ENCODE measurements around the gene CNTNAP2.

Gene CNTNAP2

GRCh38 chr7:146658604-146659003 lies 542.0 kb downstream of the CNTNAP2 start:
- TF ChIP-seq GATA2 (IDR thresholded peaks at IDR 0.05; ENCODE audit: low read depth, low read length) (no peak), GATA3 (IDR thresholded peaks at IDR 0.05; ENCODE audit: low read depth, low read length) (no peak)

GRCh38 chr7:146659732-146660131 lies 543.1 kb downstream of the CNTNAP2 start:
- peak; percentile 17; the same call in 1 of the 2 replicates for TF ChIP-seq GATA2 (IDR thresholded peaks at IDR 0.05; ENCODE audit: low read depth, low read length)
- TF ChIP-seq GATA3 (IDR thresholded peaks at IDR 0.05; ENCODE audit: low read depth, low read length), result no peak

- TF ChIP-seq GATA2 (IDR thresholded peaks at IDR 0.05; ENCODE audit: low read depth, low read length) (peak; percentile 100), GATA3 (IDR thresholded peaks at IDR 0.05; ENCODE audit: low read depth, low read length) (peak; percentile 100)
These were observed 544.2 kb downstream of the CNTNAP2 start for GRCh38 chr7:146660839-146661238.

- no peak for TF ChIP-seq GATA3 (IDR thresholded peaks at IDR 0.05; ENCODE audit: low read depth, low read length)
- TF ChIP-seq GATA2 (IDR thresholded peaks at IDR 0.05; ENCODE audit: low read depth, low read length), result no peak
These were observed 544.8 kb downstream of the CNTNAP2 start for GRCh38 chr7:146661435-146661834.

GRCh38 chr7:146661929-146662328 lies 545.3 kb downstream of the CNTNAP2 start:
- TF ChIP-seq GATA2 (IDR thresholded peaks at IDR 0.05; ENCODE audit: low read depth, low read length) (peak; percentile 75), GATA3 (IDR thresholded peaks at IDR 0.05; ENCODE audit: low read depth, low read length) (peak; percentile 64)

- no peak for TF ChIP-seq GATA2 (IDR thresholded peaks at IDR 0.05; ENCODE audit: low read depth, low read length)
- no peak for TF ChIP-seq GATA3 (IDR thresholded peaks at IDR 0.05; ENCODE audit: low read depth, low read length)
These were observed 548.4 kb downstream of the CNTNAP2 start for GRCh38 chr7:146665023-146665422.

- TF ChIP-seq GATA2 (IDR thresholded peaks at IDR 0.05; ENCODE audit: low read depth, low read length) (no peak), GATA3 (IDR thresholded peaks at IDR 0.05; ENCODE audit: low read depth, low read length) (no peak)
These were observed 553.9 kb downstream of the CNTNAP2 start for GRCh38 chr7:146670532-146670931.

- no peak for TF ChIP-seq GATA3 (IDR thresholded peaks at IDR 0.05; ENCODE audit: low read depth, low read length)
- TF ChIP-seq GATA2 (IDR thresholded peaks at IDR 0.05; ENCODE audit: low read depth, low read length), result no peak
These were observed 564.9 kb downstream of the CNTNAP2 start for GRCh38 chr7:146681487-146681886.

GRCh38 chr7:146683439-146683838 lies 566.8 kb downstream of the CNTNAP2 start:
- no peak for TF ChIP-seq GATA2 (IDR thresholded peaks at IDR 0.05; ENCODE audit: low read depth, low read length)
- no peak for TF ChIP-seq GATA3 (IDR thresholded peaks at IDR 0.05; ENCODE audit: low read depth, low read length)

GRCh38 chr7:146690987-146691386 lies 574.4 kb downstream of the CNTNAP2 start:
- no peak for TF ChIP-seq GATA2 (IDR thresholded peaks at IDR 0.05; ENCODE audit: low read depth, low read length)
- no peak for TF ChIP-seq GATA3 (IDR thresholded peaks at IDR 0.05; ENCODE audit: low read depth, low read length)

GRCh38 chr7:146698995-146699610 lies 582.5 kb downstream of the CNTNAP2 start:
- TF ChIP-seq GATA2 (IDR thresholded peaks at IDR 0.05; ENCODE audit: low read depth, low read length) (peak; percentile 92), GATA3 (IDR thresholded peaks at IDR 0.05; ENCODE audit: low read depth, low read length) (peak; percentile 98)

GRCh38 chr7:146700015-146700560 lies 583.5 kb downstream of the CNTNAP2 start:
- TF ChIP-seq GATA2 (IDR thresholded peaks at IDR 0.05; ENCODE audit: low read depth, low read length) (no peak), GATA3 (IDR thresholded peaks at IDR 0.05; ENCODE audit: low read depth, low read length) (no peak)

GRCh38 chr7:146701166-146701565 lies 584.6 kb downstream of the CNTNAP2 start:
- TF ChIP-seq GATA2 (IDR thresholded peaks at IDR 0.05; ENCODE audit: low read depth, low read length) (no peak), GATA3 (IDR thresholded peaks at IDR 0.05; ENCODE audit: low read depth, low read length) (no peak)

GRCh38 chr7:146702898-146703297 lies 586.3 kb downstream of the CNTNAP2 start:
- TF ChIP-seq GATA3 (IDR thresholded peaks at IDR 0.05; ENCODE audit: low read depth, low read length) (no peak), GATA2 (IDR thresholded peaks at IDR 0.05; ENCODE audit: low read depth, low read length) (no peak)

GRCh38 chr7:146709451-146710027 lies 592.9 kb downstream of the CNTNAP2 start:
- no peak for TF ChIP-seq GATA2 (IDR thresholded peaks at IDR 0.05; ENCODE audit: low read depth, low read length)
- no peak for TF ChIP-seq GATA3 (IDR thresholded peaks at IDR 0.05; ENCODE audit: low read depth, low read length)
